IPS-NIHi11 (cell line): ENCODE results near the gene FMO1.
"Not testable (repeated sequence)": the region's sequence is repeated elsewhere in the genome, so short reads cannot be mapped to it uniquely, and the experiment has no call there.

Source experiments
- DNase-seq: peaks from one replicate; pipeline ENCODE4 v3.0.0; 2012; ENCODE audit warnings: mixed read lengths, low spot score

The FMO1 gene, protein sequence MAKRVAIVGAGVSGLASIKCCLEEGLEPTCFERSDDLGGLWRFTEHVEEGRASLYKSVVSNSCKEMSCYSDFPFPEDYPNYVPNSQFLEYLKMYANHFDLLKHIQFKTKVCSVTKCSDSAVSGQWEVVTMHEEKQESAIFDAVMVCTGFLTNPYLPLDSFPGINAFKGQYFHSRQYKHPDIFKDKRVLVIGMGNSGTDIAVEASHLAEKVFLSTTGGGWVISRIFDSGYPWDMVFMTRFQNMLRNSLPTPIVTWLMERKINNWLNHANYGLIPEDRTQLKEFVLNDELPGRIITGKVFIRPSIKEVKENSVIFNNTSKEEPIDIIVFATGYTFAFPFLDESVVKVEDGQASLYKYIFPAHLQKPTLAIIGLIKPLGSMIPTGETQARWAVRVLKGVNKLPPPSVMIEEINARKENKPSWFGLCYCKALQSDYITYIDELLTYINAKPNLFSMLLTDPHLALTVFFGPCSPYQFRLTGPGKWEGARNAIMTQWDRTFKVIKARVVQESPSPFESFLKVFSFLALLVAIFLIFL

DNA sequence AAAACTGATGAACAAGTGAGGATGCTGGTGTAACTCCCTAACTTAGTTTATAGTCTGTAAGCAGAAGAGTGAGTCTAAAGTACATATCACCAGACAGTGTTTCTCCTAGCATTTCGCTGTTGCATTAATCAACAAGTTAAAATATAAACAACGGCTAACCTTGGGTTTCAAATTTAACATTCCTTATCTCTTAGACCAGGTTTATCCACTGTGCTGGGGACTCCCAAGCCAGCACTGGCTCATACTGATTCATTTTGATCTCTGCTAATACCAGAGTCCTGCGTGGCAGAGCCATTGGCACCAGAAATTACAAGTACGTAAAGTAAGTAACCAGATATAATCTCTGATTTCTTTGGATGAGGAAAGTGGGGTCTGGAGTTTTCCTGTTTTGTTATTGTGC is at the start of gene FMO1:
Gene FMO1 (plus strand): TSS at position 193 of the 400 bp plus-strand sequence. CDS start 9,594 bp downstream, outside the sequence.
- no peak for DNase-seq

DNA sequence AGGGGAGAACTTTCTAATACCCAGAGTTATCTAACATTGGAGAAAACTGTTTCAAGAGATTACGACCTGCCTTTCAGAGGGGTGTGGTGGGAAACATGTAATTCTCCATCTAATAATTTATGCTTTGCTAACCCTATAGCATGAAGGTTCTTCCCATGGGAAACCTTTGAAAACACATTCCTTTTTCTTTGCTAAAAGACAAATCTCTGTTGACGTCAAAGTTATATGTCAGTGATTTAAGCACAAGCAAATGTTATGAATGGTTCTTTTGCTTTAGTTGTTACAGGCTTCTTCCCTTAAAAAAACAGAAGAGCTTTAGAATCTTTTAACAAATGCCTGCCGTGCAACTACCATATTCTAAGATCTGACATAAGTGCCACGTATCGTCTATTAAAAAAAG is 44.0 kb upstream of the FMO1 start:
- DNase-seq, result no peak

DNA sequence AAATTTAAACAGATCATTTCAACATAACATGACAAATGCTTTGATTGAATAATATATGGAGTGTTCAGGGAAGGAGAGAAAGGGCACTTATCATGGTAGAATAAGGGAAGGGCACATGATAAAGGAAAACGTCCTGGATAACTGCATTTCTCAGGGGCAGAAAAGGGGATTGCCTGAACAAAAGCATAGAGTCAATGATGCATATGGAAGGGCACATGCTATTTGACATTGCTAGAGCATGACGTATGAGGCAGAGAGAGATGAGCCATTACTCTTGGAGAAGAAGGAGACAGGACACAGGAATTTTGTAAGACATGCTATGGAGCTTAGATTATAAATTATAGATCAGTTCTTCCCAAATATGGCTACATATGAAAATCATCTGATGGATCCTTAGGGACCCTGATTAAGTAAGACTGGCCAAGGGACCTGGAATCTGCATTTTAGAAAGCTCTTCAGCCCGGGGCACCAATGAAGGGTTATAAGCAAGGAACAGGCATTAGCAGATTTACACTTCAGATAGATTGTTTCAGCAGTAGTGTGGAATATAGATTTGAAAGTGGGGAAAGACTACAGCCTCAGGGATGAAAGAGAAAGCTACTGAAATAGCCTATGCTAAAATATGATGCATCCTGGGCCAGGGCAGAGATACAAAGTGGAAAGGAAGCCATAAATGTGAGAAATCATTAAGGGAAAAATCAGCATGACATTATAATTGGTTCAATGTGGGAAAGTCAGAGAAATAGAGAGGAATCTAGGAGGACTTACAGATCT is 41.9 kb upstream of the FMO1 start:
- DNase-seq, result no peak

DNA sequence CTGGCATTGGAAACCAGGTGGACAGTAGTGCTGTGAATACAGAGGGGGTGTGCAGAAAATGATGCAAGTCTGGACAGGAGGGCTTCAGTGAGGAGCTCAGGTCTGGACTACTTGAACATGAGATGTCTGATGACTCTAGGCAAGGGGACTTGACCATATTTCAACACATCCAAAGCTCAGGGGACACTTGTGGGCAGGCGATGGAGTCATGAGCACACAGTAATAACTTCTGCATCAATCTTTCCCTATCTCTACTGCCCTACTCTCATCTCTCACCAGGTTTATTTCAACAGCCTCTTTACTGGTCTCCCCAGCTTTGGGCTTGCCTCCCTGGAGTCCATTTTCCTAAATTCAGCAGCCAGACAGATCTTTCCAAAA is 41.3 kb upstream of the FMO1 start:
- no peak for DNase-seq

DNA sequence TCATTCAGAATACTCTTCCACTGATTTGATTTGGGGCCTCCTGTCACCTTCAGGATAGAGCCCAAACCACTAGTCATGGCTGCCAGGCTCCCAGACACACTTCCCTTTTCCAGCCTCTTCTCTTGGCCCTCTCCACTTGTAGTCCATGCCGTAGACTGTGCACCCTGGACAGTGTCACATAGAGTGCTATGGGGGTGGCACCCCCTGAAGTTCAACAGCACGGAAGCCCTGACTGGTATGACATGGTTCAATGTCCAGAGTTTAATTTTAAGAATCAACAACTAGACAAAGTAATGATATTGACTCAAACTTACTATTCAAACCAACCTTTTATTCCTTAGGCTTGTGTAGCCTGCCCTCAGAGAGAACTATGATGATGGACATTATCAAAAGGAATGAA is 40.9 kb upstream of the FMO1 start:
- DNase-seq, result no peak

DNA sequence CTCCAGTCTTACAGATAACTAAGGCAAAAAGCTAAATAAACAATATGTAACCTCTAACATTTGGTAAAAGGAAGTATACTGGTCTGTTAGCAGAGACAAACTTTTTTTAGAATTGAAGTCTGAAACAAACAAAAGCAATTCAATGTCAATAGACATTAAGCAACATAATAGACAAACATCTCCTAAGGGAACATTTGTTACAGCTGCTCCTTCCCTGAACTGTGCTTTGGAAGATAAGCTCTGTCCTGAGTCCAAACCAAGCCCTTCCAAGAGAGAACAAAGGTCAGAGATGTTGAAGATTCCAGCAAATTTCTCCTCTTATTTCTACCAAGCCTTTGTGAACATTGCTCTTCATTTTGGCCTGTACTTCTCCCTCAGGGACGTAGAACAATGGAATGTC is 37.9 kb upstream of the FMO1 start:
- no peak for DNase-seq

DNA sequence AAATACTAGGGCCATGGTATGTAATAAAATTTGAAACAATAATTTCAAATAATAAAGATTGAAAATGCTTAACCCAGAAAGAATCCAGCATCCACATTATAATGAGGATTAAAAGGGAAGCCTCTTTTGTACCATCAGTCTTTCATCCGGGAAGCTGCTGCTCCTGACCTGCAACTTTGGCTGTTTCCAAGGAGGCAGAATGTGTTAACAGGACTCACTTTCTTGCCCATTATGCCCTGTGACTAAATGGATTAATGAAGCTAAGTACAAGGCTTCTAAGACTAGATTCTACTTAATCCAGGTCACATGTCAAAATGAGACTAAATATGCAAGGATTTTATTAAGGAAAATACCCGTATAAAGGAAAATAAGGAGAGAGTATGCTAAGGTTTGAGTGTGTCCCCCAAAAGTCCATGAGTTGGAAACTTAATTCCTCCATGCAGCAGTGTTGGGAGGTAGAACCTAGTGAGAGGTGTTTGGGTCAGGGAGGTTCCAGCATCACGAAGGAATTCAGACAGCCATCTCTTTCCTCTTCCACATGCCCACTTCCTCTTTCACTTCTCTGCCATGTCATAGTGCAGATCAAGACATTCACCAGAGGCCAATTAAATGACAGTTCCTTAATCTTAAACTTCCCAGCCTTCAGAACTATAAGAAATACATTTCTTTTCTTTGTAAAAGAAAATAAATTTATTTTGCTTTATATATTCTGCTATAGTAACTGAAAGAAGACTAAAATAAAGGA is 35.5 kb upstream of the FMO1 start:
- DNase-seq, result no peak

DNA sequence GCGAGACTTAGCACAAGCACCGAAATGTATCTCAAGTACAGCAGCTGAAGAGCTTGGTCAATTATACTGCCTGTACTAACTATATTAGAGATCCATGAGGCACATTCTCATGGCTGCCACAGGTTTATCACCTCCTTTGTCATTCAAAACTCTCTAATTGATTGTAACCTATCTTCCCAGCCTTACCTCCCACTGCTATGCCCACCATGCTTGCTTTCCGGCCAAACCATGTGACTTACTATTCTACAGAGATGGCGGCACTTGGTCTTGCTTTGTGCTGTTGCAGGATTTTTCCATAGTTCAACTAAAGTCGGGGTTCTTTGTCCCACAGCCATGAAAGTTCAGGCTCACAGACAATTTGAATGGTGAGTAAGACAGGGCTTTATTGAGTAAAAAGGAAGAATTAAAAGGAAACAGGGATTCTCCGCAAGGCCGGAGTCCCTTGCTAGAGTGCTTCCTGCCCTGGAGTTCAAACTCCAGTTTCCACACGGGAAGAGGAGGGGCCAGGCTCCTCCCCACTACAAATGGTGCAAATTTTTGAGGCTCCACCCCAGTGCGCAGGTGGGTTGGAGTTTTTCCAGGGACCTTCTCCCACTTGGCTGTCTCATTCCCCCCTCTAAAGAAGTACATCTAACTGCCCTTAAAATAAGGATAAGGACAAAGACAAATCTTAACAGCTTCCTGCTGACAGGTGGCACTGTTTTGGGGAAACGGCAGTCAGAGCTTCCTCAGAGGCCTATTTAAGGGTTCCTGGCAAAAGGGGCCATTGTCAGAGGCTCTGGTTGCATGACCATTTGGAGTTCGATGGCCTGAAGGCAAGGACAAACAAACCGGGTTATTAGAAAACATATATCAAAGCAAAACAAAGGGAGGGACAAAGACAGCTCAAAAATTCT is 34.5 kb upstream of the FMO1 start:
- DNase-seq, result peak; percentile 16

DNA sequence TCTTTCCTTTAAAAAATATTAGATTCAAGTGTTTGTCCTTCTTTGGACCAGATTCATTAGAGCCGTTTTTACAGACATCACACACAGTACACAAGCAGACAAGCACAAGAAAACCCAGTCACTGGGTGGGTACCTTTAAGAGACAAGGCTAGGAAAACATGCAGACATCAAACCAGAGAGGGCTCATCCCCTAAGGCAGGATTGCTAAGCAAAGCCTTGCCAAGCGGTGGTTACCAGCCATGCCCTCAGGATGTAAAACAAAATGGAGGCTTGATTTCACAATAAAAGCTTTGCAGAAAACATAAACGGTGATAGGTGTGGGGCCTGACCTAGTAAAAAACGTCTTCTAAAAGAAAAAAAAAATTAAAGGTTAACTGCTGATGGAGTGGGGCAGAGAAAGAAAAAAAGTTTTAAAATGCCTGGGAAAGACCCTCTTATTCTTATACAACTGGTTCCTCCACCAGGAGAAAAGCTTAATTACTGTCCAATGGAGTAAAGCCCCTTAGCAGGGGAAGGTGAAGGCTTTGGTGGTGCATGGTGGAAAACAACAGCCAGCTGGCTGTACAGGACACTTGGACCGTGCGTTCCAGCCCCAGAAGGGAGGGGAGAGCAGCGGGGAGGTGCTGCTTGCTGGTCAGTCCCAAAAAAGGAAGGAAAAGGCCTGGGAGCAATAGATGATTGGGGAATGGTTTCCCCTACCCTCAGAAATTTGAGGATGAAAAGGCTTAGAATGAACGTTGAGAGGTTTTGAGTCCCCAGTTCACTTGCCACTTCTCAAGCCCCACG is 30.4 kb upstream of the FMO1 start:
- DNase-seq, result no peak

DNA sequence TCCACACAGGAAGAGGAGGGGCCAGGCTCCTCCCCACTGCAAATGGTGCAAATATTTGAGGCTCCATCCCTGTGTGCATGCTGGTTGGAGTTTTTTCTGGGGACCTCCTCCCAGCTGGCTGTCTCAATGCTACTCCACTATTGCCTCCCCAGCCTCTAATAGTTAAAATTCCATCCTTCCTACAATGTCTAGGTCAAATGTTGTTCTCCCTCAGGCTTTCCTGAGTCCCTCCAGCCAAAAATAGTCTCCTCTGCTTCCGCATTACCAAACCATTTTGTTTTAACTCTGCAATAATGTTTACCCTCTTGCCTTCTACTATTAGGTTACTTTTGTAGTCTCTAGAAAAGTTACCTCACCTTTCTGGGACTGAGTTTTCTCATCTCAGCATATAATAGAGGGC is 29.6 kb upstream of the FMO1 start:
- no peak for DNase-seq

DNA sequence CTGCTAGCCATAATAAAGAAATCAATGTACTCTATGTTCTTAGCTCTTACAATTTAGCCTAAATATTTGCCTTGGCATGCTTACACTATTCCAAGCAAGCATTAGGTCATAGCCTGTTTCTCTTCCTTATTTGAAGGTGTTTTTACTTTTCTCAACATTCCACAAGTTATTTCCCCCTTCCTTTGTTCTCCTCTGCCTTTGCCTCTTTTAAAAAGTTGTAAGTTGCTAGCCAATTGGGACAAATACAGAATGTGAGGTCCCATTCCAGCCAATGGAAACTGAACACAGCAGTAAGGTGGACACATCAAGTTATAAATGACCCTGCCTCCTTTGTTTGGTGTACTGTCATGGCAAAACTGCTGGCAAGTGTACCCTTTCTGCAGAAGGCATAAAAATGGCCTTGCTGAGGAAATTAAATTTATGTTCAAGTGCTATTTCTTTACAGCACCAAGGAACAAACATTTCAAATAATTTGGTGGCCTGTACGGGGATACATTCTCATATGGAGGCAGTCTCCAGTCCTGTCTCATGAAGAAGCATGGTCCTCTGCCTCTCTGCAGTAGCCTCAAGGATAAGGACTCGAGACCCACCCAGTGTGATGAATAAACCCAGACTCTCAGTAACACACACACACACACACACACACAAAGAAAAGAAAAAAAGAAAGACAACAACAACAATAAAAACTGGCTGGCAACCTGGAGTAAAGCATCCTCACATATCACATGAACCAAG is 28.8 kb upstream of the FMO1 start:
- no peak for DNase-seq

DNA sequence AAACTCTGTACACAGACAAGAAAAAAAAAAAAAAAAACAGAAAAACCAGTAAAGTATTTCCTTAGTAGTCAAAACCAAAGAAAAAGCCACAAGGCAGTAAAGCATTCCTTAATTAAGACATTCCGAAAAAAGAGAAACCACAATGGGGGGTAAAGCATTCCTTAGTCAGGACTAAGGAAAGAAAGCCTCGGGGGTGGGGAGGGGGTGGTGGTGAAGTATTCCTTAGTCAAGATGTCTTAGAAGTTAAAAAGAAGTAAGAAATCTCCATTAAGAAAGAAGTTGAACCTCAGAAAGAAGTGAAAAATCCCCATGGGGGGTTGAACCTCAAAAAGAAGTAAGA is 28.2 kb upstream of the FMO1 start:
- DNase-seq, result peak; percentile 38

DNA sequence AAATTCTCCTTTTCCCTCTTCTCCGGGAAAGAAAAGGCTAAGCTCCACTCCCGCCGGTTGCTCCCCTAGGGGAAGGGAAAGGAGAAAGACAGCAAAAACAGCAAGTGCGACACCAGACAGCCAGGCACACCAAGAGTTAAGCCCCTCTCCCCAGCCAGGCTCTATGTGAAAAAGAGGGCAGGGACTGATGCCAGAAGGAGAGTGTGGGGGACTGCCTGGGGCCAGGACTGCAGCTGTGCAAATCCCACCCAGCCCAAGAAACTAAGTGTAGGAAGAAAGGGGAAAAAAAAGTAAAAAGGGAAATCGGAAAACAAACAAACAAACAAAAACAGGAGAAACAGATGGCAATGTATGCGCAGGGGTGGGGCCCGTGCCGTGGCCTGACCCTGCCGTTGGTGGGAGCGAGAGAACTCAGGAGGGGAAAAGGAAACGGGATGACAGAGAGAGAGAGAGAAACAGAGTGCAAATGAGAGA is 27.7 kb upstream of the FMO1 start:
- peak; percentile 54 for DNase-seq

DNA sequence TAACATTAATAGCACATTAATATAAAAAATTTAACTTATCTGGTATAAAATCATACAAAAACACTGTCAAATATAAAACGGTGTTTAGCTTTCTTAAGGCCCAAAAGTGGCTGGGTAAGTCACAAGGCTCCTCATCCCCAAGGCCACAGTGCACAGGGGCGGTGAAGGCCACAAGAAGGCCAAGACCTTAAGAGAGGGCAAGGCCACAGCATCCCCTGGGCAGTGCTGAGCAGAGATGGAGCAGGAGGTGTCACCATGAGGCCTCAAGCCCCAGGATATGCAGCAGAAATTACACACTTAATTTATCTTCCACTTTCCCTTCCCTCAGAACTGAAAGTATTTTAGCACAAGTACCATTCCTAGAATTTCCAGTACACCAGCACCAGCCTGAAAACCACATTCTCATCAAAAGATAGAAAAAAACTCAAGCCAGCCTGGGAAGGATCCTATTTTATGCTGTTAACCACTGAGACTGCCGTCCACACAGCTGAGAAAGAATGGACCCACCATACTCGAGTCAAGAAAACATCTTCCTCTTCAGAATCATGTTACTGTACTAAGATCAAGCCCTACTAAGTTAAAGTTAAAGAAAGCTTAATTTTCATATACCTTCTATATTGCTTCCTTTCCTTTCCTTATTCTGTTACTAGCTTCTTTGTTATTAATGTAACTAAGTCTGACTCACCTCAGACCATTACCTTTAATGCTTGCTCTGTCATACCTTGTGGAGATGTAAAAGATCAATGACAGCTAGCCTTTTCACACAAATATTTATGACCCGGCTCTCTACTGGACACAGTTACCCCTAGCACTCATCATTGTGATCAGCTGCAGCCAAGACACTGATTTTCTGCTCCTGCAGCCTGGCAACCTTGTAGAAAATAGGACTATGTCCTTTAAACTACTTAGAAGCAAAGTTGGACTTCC is 26.4 kb upstream of the FMO1 start:
- no peak for DNase-seq

DNA sequence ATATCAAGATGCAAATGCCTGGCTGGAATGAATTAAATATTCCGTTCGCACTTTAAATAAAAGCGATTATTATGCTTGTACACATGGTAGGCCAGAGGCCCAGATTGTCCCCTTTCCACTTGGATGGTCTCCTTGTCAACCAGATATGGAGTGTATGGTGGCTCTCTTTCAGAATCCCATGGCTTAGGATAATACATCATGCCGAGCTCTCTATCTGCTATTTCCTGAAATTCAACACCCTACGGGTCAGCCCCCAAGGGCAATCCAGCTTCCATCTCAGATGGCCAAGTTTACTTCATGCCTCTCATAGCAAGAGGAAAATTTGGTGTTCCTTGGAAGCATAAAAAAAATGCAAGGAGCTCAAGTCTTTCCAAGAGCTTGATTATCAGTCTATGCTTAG is 25.4 kb upstream of the FMO1 start:
- no peak for DNase-seq

DNA sequence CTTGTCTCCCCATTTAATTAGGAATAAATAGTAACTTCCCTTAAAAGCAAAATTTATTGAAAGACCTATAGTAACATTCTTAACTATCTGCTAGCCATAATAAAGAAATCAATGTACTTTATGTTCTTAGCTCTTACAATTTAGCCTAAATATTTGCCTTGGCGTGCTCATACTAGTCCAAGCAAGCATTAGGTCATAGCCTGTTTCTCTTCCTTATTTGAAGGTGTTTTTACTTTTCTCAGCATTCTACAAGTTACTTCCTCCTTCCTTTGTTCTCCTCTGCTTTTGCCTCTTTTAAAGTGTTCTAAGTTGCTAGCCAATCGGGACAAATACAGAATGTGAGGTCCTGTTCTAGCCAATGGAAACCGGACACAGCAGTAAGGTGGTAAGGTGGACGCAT is 24.0 kb upstream of the FMO1 start:
- DNase-seq, result not testable (repeated sequence)

DNA sequence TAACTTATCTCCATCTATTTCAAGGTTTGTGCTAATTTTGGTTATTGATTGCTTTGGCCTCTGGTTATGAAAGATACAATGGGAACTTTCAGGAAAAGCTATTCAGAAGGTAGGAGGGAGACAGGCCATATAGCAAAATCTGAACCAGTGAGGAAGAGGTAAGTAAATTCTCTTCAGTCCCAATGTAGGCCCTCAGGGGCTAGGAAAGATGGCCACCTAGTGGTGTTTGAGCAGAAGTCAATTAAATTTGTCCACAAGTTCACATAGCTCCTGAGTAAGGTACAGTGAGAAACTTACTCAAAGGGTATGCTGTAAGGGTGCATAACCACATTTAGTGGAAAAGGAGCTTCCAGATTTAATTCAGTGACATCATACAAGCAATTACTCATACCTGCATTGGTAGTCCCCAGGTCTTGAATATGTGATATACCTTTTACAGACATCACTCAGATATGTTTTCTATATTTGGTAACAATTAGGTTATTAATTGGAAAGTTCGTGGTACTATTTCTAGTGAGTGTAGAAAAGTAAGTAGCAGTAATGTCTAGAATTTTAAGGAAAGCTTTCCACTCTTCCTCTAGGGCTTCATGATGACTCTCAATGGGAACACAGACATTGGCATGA is 21.4 kb upstream of the FMO1 start:
- peak; percentile 67 for DNase-seq

DNA sequence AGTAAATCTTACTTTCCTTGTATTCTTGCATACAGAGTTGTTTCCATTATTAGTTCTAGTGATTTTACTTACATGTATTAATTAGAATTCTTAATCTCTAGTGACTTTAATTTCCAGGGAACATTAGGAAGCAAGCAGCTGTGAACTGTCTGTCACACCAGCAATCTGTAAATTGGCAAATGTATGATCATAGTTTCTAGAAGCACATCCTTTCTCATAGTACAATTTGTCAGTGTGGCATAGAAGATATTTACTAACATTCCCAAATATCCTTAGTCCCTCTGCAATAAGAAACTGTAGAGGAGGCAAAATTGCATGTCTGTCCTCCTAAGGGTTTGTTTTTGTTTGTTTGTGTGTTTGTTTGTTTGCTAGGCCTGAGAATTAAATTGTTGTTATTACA is 17.0 kb upstream of the FMO1 start:
- DNase-seq, result no peak
